Activated T-helper 1 cell treated with Interleukin-2 at 50 U/mL for 16 hours (primary cell): ENCODE data around the gene BROX.
"Not testable (repeated sequence)": the region's sequence is repeated elsewhere in the genome, so short reads cannot be mapped to it uniquely, and the experiment has no call there.

Source experiments
- DNase-seq: peaks from one replicate; pipeline ENCODE4 v3.0.0-alpha.2; 2020; ENCODE audit warnings: low read depth

The BROX gene, protein sequence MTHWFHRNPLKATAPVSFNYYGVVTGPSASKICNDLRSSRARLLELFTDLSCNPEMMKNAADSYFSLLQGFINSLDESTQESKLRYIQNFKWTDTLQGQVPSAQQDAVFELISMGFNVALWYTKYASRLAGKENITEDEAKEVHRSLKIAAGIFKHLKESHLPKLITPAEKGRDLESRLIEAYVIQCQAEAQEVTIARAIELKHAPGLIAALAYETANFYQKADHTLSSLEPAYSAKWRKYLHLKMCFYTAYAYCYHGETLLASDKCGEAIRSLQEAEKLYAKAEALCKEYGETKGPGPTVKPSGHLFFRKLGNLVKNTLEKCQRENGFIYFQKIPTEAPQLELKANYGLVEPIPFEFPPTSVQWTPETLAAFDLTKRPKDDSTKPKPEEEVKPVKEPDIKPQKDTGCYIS

DNA sequence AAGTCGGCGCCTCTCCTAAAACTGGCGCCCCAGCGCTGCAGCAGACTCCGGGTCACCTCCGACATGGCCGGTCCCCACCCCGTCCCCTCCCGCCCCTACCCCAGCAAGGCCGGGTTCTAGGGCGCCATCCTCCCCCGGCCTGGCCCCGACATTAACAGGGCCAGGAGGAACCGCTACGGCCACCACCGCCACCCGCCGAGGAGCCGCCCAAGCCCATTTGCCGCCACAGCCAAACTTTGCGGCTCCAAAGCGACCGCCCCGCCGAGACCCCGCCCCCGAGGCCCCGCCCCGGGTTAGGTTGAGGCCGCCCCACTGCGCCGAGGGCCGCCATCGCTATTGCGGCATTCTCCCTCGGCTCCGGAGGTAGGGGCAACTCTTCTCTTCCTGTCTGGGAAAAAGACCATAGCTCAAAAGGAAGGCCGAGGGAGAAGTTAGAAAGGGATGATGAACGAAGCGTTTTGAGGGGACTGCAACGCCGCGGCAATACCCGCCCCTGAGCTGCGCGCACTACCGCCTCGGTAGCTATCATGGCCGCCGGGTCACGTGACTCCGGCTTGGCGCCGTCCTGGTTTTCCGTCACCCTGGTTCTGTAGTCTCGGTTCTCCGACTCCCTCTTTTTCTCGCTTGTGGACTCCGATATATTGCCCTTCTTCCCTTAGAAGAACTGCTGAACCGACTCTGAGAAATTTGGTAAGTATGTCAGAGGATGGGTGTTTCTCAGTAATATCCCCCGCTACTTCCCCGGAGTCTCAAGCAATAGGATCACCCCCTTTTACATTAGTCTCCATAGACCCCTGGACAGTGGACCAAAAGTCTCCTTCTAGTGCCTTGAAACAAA is at the start of gene BROX, which contains the start of gene AIDA:
TSS of gene BROX (plus strand) at position 312 of the 838 bp plus-strand sequence. CDS start 3,136 bp downstream, outside the sequence.
TSS of gene AIDA (minus strand) at position 239 of the 838 bp plus-strand sequence. CDS start at position 65, 174 bp downstream.
- peak; percentile 91 for DNase-seq

DNA sequence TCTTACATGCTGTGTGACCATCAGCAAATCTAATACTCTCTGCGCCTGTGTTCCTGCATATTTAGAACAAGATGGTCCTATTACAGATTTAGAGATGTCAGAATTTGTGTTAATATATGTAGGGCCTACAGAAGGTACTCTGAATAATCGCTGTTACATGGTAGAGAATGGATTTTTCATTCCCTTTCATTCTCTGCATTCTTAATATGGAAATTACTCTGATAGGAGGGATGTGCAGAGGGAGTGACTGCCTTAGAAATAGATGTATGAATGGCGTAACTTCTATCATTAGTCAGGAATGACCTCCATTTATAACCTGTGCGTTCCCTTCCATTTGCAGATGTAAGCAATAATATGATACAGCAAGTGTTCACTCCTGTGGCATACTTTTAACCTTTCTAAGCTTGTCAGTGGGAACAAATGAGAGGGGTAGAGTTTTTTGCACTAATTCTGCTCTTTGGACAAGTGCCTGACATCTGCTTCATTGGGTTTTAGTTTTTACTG is 48.9 kb upstream of the BROX start:
- no peak for DNase-seq

DNA sequence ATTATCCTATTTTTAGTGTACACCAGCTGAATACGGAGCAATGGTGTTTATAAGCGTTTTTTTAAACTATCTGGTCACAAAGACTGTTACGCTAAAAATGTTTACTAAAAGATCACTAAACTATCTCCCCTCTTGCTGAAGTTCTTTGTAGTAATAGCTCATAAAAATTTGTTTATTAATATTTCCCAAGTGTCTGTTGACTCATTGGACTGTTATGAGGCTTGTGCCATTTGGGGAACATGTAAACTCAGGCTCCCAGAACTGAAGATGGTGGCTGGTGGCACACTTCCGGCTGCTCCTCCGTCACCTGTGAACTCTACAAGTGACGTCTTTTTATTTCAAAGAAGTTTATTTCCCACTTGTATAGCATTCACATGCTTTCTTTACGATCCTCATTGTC is 46.4 kb upstream of the BROX start:
- no peak for DNase-seq

DNA sequence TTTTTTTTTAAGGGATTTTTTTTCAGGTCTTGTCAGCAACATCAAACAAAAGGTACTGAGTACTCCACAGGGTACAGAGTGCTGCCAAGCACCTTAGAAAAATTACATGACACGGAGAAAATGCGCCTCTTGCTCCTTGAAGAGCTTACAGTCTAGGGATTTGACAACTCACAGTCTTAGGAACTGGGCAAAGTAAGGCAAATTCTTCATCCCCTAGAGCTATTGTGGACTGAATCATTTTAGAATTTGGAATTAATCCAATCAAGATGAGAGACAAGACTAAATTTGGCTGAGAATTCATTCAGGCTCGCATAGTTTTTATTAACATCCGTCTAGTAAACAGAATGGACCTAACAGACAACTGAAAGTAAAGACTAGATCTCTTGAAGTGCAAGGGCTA is 44.2 kb upstream of the BROX start:
- not testable (repeated sequence) for DNase-seq

DNA sequence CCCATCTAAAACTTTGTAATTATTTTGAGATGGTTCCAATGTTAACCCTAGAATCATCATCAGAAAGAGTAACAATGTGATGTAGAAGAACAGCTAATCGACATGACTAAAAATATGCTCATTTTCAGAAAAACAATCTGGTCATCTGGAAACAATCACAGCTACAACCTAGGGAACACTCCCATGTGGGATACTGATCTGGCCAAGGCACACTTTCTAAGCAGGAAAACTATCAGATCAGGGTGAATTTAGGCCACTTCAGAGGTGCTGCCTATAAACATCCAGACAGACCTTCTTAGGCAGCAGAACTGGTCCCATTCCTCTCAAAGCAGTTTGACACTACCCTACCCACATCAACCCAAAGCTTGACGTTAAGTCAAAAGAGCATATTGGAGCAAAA is 43.3 kb upstream of the BROX start:
- DNase-seq, result not testable (repeated sequence)

DNA sequence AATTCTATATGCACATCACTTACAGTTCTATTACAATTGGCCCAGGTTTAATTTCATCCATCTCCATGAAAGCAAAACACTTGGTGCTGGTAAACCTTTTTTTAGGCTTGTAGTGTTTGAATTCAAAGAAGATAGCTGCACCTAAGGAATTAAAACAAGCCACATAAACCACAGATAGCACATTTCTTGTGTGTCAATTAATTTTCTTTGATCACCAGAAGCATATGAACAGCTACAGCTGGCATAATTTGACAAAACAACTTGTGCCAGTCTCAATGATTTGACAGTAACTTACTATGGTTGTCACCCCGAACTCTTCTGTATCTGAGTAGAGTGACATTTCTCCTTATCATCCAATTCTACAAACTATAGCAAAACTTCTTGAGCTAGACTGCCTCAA is 42.3 kb upstream of the BROX start:
- no peak for DNase-seq

DNA sequence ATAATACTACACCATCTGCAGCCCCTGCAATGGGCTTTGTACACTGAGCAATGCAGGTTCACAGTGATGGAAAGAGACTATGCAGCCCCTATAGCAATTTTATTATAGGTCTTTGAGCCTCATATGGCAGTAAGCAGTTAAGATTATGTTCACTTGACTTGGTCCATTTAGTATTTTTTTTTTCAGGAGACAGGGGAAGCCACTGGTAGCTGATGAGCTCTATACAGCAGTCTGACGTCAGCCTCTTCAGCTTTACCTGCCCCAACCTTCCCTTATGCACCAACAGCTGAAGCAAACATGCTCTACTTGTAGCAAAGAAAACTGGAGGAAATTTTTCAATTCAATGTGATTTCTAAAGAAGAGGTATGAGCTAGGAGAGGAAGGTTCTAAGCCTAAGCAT is 32.3 kb upstream of the BROX start:
- DNase-seq, result no peak

DNA sequence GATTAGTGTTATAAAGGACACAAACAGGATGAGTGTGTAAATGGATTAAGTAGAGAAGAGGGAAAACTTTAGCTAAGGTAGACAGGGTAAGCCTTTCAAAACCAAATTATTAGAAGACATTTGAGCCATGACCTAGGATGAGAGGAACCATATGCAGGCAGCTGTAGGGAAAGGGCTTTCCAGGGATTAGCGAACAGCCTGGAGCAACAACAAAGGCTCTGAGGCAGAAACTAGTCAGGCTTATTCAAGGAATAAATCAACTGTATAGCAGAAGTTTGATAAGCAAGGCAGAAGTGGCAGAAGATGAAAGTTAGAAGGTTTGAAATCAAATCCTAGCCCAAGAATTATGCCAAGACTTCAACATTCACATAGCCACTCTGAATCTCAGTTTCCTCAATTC is 21.3 kb upstream of the BROX start:
- no peak for DNase-seq

DNA sequence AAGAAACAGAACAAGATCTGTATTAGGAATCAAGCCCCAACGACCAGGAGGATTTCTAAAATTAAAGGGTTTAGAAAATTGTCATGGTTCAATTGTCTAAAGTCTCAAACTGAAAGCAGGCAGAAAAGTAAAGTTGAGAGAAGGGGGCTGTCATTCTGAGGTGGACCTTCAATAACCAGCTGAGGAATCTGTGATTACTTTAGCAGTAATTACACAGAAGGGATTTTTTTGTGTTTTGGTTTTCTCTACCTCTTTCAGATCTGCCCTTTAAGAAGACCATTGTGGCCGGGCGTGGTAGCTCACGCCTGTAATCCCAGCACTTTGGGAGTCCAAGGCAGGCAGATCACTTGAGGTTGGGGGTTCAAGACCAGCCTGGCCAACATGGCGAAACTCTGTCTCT is 17.4 kb upstream of the BROX start:
- DNase-seq, result no peak

DNA sequence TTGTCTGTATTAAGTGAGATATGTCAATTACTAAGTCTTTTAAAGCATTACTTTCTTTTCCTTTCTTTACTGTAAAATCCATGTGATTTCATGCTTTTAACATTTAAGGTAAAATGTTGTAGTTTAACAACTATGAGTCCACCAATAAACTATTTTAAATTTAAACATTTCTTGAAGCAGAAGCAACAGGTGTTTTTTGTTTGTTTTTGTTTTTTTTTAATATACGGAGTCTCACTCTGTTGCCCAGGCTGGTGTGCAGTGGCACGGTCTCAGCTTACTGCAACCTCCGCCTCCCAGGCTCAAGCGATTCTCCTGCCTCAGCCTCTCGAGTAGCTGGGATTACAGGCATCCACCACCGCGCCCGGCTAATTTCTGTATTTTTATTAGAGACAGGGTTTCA is 15.6 kb upstream of the BROX start:
- no peak for DNase-seq

DNA sequence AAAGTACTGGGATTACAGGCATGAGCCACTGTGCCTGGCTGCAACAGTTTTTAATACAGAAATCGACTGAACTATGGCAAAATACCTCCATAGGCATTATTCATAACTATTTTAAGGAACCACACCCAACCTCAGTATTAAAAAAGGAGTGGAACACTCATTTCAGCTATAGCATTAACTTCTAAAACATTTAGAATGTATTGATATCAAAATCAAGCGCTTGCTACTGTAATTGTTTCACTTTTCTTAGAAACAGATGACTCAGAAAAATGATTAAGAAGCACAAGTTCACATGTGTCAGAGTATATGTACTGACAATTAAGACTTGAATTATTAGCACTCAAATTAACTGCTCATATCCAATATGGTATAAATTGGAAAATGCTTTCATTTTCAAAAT is 15.2 kb upstream of the BROX start:
- DNase-seq, result no peak

DNA sequence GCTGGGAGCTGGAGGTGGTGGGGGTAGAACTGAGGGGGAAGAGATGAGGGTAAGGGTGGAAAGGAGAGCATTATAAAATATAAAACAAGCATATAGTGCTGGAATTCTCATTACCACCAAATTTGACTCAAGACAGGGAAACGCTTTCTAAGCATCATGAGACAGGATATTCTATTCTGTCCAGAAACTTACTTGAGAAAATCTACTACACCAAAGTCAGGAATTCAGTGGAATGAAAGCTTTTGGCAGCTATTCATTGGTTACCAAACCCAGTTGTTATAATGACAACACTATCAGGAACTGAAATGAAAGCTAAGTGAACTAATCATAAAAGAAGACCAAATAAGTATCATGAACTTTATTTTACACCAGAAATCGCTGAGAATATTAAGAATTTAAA is 14.5 kb upstream of the BROX start:
- DNase-seq, result no peak

DNA sequence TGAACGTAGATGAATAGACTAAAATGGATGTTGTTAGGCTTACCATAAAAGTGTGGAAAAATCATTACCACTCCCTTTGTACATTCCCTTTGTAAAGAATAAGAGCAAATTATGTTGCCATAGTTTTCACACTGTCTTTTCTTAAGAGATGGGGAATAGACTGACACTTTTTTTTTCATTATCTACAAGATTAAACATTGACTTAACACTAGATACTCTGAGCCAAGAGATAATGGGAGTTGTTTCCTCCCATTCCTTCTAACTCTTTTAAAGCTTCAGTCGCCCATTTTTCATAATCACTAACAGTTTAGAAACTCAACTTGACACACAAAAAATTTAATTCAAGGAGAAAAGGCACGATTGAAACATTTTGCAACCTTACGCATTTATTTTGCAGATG is 10.2 kb upstream of the BROX start:
- DNase-seq, result no peak

DNA sequence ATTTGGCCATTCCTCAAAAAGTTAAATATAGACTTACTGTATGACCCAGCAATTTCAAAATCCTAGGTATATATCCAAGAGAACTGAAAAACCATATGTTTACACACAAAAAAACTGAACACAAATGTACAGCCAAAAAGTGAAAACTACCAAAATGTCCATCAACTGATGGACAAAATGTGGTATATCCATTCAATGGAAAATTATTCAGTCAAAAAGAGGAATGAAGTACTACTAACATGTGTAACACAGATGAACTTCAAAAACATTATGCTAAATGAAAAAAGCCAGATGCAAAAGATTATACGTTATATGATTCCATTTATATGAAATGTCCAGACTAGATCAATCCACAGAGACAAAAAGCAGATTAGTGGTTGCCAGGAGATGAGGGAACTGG is 8.1 kb upstream of the BROX start:
- no peak for DNase-seq

DNA sequence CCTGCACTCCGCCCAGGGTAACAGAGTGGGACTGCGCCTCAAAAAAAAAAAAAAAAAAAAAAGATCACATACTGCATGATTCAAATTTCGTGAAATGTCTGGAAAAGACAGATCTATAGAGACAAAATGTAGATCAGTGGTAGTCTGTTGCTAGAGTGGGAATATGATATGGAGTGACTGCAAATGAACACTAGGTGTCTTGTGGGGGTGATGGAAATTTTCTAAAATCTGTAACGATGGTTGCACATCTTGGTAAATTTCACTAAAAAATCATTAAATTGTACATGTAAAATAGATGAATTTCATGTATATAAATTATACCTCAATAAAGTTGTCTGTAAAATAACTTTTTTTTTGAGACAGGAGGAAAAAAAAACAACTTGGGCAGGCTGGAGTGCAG is 5.5 kb upstream of the BROX start:
- no peak for DNase-seq

DNA sequence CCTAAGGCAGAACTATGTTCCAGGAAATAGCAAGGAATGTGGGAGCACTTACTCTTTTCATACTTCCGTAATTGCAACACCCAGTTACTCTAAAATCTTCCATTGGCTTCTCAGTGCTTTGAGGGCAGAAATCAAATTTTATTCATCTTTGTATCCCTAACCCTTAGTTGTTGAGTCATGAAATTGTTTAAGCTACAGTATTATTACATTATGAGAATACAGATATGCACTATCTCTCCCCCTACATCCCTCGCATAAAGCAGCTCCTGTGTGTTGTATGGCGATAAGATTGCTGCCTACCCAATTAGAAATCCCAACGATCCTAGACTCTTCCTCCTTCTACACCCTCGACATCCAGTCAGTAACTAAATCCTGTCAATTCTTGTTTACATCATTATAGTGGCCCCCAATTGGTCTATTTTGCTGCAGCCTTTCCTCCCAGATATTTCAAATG is 2.6 kb upstream of the BROX start:
- DNase-seq, result no peak

DNA sequence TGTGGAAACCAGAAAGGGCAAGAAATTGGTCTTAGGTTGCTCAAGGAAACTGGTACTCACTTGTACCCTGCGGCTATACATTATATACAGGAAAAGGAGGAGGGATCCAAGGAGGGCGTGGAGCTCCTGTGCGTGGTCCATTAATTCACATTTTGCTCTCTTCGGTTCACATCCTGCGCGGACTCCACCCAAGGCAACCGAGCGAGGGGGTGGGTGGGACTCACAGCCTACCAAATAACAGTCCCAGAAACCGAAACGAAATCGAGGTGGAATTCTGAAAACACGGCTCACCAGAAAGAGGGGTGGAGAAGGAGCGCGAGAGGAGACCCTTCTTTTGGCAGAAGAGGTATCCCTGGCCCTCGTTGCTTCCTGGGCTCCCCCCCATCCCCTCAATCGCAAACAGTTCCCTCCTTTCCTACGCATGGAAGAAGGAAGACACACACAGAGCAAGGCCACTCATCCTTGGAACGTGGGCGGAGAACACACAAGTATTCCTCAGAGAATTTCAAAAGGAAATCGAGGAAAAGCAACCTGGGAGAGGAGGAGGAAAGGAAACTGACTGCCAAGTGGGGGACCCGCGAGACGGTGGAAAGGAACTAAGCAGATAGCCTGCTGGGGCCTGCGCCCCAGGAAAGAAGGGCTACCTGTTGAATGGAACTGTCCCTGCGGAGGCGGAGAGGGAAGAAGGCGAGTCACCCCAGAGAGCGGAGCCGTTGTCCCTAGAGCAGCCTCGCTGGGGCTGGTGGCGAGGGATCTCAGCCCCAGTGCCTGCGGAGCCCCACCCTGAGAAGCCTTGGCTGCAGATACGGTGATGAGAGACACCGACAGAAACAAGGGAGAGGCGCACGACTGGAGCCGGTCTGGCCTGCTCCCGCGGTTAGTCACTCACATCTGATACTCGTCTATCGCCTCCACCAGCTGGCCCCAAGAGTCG is 778 bp upstream of the BROX start:
- peak; percentile 36 for DNase-seq

DNA sequence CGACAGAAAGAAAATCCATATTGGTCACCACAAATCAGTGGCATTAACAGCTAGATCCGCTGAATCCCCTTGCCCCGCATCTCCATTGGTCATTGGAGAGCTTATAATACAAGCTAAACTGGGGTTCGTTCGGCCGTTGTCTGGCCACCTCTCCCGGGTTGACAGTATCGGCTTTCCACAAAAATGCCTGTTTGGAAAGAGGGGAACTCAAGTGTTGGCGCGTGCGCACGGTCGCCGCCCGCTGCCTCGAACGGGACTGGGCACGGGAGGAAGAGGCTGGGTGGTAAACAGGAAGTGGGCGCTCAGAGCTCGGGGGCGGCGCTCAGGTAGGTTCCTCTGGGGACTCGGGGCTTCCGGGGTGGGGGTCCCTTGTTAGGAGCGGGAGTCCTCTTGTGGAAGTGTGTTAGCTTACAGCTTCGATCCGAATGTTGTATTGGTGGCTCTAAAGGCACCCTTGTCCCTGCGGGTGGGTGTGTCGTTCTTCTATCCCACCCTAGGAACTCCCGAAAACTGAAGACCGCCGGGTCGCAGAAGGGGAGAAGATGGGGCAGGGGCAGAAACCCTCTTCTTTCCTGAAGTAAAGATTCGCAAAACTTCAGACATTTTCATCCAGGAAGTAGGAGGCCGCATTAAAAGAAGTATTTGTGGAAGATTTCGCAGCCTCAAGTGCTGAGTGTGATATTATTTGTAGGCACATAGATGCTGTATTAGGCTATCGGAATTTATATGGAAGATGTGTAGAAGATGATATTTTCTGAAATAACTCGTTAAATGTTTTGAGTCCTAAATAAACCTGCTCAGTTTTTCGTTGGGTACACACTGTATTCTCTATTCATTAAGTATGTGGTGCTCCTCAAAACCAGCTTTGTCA is 962 bp downstream of the BROX start:
- peak; percentile 89 for DNase-seq

DNA sequence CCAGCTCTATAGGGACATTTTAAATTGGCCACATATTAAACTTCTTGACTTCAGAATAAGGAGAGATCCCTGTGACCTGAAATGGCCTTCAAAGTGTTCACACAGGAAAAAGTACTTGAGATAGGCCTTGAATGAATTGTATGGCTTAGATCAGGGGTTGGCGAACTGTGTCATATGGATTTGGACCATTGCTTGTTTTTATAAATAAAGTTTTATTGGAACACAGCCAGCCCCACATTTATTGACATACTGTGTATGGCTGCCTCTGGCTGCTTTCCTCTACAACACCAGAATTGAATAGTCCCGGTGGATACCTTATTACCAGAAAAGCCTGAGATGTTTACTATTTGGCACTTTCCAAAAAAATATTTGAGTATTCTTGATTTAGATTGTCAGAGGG is 4.0 kb downstream of the BROX start:
- DNase-seq, result no peak

DNA sequence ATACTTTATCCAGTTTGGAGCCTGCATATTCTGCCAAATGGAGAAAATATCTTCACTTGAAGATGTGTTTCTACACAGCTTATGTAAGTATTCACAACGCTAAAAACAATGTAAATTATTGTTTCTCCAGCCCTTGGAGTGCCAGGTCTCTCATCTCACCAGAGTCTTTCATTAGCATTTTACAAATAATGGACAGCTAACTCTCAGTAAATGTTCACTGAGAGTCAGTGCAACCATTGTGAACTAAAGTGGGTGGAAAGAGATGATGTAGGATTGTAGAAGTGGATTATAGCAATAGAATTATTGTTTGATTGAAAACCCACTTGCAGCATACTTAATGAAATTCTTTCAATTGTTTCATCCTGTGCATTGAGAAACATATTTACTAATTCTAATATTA is 16.4 kb downstream of the BROX start:
- DNase-seq, result no peak

DNA sequence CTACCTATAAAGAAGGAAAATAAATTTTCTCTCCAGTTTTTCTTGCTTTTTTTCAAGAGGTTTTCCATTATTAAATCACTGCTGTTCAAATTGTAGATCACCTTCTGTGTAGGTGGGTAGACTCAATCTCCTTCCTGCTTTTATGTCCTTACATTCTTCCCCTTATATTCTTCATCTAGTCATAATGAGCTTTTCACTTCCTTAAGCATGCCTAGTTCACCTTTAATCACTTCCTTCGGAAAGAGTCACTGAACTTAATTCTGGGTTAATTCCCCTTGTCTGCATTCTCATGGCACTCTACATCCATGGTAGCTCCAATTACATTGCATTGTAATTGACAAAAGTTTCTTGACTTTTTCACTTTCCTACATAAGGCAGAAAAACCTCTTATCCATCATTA is 18.5 kb downstream of the BROX start:
- DNase-seq, result no peak
